GM10248 (cell line): Measurements from ENCODE around the gene CNRIP1.

ENCODE experiments used
- CTCF ChIA-PET: fragments of 300-600 bp; sonication (Branson Sonifier 250); formaldehyde crosslinking; extraction: SDS; loops from one replicate; lab custom pipeline; 2021; ENCODE audit warnings: antibody characterized with exemption; lab: Yijun Ruan, JAX
- POLR2A ChIA-PET: fragments of 350-650 bp; sonication (Branson Sonifier 250); formaldehyde crosslinking; extraction: SDS; loops from one replicate; lab custom pipeline; 2020; ENCODE audit warnings: antibody characterized with exemption; lab: Yijun Ruan, JAX
- DNase-seq: peaks from one replicate; pipeline ENCODE4 v3.0.0; 2012; ENCODE audit errors: extremely low spot score
- TF ChIP-seq, protein P1 (sequence below): IDR thresholded peaks from 2 replicates; pipeline ENCODE4 v1.5.1; 2012; ENCODE audit warnings: mild to moderate bottlenecking, low read depth; ENCODE audit errors: extremely low read depth, missing control alignments, control extremely low read depth

The CNRIP1 gene

DNA sequence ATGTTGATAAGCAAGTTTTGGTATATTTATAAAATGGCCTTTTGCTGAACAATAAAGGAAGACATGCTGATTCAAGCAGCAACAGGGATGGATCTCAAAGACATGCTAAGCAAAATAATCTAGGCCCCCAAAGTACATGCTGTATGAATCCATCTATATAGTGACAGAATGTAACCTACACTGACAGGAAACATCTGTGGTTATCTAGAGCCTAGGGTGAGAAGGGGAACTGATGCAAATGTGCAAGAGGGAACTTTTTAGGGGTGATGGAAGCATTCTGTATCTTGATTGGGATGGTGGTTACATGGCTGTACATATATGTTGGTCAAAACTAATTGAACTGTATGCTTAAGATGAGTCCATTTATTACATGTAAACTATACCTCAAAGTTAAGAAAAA, 24.2 kb downstream of the CNRIP1 start:
- no peak for DNase-seq
- ChIA-PET POLR2A (no interaction called here), CTCF (interaction anchor here (0.7 to 6.6 kb wide), 5 partner anchors 11 to 110 kb away, joined by 3 to 50 read pairs (median 3); no protein-coding TSS in a partner anchor)
- TF ChIP-seq, protein P1, sequence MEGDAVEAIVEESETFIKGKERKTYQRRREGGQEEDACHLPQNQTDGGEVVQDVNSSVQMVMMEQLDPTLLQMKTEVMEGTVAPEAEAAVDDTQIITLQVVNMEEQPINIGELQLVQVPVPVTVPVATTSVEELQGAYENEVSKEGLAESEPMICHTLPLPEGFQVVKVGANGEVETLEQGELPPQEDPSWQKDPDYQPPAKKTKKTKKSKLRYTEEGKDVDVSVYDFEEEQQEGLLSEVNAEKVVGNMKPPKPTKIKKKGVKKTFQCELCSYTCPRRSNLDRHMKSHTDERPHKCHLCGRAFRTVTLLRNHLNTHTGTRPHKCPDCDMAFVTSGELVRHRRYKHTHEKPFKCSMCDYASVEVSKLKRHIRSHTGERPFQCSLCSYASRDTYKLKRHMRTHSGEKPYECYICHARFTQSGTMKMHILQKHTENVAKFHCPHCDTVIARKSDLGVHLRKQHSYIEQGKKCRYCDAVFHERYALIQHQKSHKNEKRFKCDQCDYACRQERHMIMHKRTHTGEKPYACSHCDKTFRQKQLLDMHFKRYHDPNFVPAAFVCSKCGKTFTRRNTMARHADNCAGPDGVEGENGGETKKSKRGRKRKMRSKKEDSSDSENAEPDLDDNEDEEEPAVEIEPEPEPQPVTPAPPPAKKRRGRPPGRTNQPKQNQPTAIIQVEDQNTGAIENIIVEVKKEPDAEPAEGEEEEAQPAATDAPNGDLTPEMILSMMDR, result no peak

DNA sequence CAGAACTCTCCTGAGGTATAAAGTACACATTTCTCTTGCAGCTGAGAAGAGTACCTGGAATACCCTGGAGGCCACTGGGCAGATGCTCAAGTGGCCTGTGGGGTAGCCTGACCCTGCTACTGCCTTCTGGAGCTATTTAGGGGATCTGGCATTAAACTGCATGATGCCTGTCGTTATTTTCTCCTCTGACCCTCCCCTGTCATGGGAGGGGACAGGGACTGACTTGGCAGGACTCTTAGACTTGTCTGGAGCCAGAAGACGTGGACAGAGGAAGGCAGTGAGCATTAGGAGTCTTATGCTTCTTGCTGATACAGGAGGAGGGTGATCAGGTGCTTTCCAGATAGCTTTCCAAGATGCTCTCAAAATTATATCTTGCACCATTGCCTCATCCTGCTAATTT, 24.8 kb downstream of the CNRIP1 start:
- POLR2A ChIA-PET, result no interaction called here
- DNase-seq, result no peak
- TF ChIP-seq, protein P1, result no peak
- CTCF ChIA-PET, result interaction anchor here (1.0 to 6.6 kb wide), 7 partner anchors 11 to 109 kb away, joined by 3 to 50 read pairs (median 3); no protein-coding TSS in a partner anchor

DNA sequence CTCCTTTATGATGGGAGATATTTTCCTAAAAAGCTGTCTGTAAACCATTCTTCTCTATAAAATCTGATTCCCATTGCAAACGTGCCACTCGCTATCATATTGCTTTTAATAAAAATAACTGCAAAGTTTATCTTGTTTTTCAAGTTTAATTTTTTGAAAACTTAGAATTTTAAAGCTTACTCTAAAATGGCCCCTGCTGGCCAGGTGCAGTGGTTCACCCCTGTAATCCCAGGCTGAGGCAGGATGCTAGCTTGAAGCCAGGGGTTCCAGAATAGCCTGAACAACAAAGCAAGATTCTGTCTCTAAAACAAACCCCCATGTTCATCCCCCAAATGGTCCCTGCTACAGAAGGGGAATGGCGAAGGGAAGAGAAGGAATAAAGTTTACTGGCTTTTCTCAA, 25.6 kb downstream of the CNRIP1 start:
- CTCF ChIA-PET, result interaction anchor here (0.7 to 6.6 kb wide), 8 partner anchors 10 to 101 kb away, joined by 3 to 50 read pairs (median 4); no protein-coding TSS in a partner anchor
- TF ChIP-seq, protein P1, result no peak
- no peak for DNase-seq
- POLR2A ChIA-PET, result no interaction called here

DNA sequence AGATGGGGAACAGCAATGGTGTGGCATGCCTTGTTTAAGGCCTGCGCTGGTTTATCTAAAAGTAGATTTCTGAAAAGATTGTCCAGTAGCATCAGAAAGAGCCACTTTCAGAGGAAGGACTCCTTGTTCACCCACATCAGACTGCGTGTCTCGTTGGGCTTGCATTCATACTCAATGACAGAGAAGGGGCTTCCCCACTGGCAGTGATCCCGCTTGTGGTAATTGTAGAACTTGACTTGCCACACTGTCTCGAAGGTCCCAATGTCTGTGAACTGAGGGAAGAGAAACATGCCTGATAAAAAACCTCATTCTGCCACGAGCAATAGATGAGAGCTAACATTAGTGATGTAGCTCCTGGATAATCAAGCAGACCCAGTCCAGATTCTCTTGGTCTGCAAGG, 26.0 kb downstream of the CNRIP1 start:
- ChIA-PET POLR2A (no interaction called here), CTCF (interaction anchor here (0.7 to 6.6 kb wide), 7 partner anchors 11 to 101 kb away, joined by 3 to 50 read pairs (median 4); no protein-coding TSS in a partner anchor)

DNA sequence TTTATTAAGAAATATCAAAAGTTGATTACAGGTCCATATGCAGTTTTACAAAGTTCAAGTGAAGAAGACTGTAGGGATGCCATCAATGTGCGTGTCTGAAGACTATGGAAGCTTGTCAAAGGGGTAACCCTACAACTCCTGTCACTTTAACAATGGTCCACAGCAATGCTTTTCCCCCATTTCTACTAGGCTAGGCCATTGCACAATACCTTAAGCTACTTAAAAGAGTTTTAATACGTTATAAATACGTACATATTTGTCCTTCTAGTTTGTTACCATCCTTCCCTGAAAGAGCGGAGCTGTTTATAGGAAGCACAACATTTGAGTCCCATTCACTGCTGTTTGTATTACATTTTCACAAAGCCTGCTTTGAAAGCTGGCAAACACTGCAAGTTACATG, 26.7 kb downstream of the CNRIP1 start:
- TF ChIP-seq, protein P1, result no peak
- CTCF ChIA-PET, result interaction anchor here (0.8 to 6.6 kb wide), 11 partner anchors 10 to 170 kb away, joined by 3 to 50 read pairs (median 4); no protein-coding TSS in a partner anchor
- POLR2A ChIA-PET, result no interaction called here
- DNase-seq, result no peak

More for the DNA sequence above, 26.0 kb downstream of the CNRIP1 start:
- TF ChIP-seq, protein P1, result no peak
- DNase-seq, result no peak

DNA sequence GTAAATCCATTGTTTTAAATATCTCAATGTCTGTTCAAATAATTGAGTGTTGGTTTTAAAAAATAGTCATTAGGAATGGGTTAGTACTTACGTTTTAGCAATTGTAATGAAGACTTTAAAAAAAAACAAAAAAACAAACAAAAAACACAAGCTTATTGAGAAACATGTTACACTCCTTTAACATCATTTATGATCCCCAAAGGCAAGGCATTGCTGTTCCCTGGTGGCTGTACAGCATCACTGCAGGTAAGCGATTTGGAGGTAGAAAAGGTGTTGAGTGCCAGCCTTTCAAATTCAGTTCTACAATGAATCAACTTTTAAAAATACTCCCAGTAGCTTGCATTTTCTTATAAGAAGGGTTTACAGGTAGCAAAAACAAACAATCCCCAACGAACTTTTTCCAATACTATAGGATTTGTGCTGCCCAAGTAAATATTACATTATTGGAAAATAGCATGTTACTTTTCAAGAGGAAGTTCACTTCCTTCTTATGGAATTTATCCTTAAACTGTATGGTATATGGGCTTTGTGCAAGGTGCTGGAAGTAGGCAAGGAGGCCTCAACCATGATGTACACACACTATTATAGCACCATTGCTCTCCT, 27.5 kb downstream of the CNRIP1 start:
- TF ChIP-seq, protein P1, result peak; percentile 72
- ChIA-PET POLR2A (no interaction called here), CTCF (interaction anchor here (0.6 to 6.6 kb wide), 21 partner anchors 9 to 558 kb away, joined by 3 to 50 read pairs (median 4); no protein-coding TSS in a partner anchor)
- DNase-seq, result peak; percentile 34
